Measurements from ENCODE around the gene ZNF664. TPM values are rescaled to one million over a fixed set of nuclear protein-coding genes. Genes with fewer than 3 reads are reported as not detected.

ZNF664 gene
- total and polyA plus RNA-seq, 10 donors: 12.0 to 53.4 (median 41.7) TPM

- no peaks in the 10 kb centered on the region for H3K27me3 ChIP-seq (replicated peaks in 1 of 7)
- H3K4me1 ChIP-seq: no peaks in the 10 kb centered on the region
- 79 to 93% (median 89%) methylated on average over 2 of the region's 2 CpGs for whole genome bisulfite sequencing, 5 donors
- H3K9me3 ChIP-seq: no peaks in the 10 kb centered on the region
- H3K27ac ChIP-seq: no peak overlapping the region
- H3K36me3 ChIP-seq: no peaks in the 10 kb centered on the region
- TF ChIP-seq POLR2AphosphoS5 (IDR thresholded peaks at IDR 0.05): no peak
- no peak for TF ChIP-seq CTCF (IDR thresholded peaks at IDR 0.05 in 8 of 11, conservative IDR thresholded peaks at IDR 0.05 in 3 of 11)
- TF ChIP-seq POLR2A (IDR thresholded peaks at IDR 0.05): no peak
- intact Hi-C loops (cut with DNase I; ENCODE audit: low total_unique reads): no loop called here
- no peak overlapping the region for H3K4me3 ChIP-seq
- DNase-seq: no peak
Measured at GRCh38 chr12:124020514-124020949, 47.5 kb downstream of the ZNF664 start.

GRCh38 chr12:124021007-124021406, 48.0 kb downstream of the ZNF664 start:
- WGBS, 5 donors: 63 to 89% (median 77%) methylated on average over 3 of the region's 3 CpGs
- Histone ChIP-seq H3K27me3 (replicated peaks in 1 of 7) (no peaks in the 10 kb centered on the region), H3K4me3 (no peak overlapping the region), H3K4me1 (no peaks in the 10 kb centered on the region), H3K27ac (no peak overlapping the region), H3K36me3 (no peaks in the 10 kb centered on the region), H3K9me3 (no peaks in the 10 kb centered on the region)
- intact Hi-C loops (cut with DNase I; ENCODE audit: low total_unique reads): no loop called here
- TF ChIP-seq CTCF (IDR thresholded peaks at IDR 0.05 in 8 of 11, conservative IDR thresholded peaks at IDR 0.05 in 3 of 11) (no peak), POLR2AphosphoS5 (IDR thresholded peaks at IDR 0.05) (no peak), POLR2A (IDR thresholded peaks at IDR 0.05) (no peak)
- DNase-seq: no peak

GRCh38 chr12:124022161-124022560, 49.1 kb downstream of the ZNF664 start:
- Histone ChIP-seq H3K27ac (no peak overlapping the region), H3K4me3 (no peak overlapping the region), H3K4me1 (no peaks in the 10 kb centered on the region), H3K36me3 (no peaks in the 10 kb centered on the region), H3K27me3 (replicated peaks in 1 of 7) (no peaks in the 10 kb centered on the region), H3K9me3 (no peaks in the 10 kb centered on the region)
- TF ChIP-seq POLR2A (IDR thresholded peaks at IDR 0.05) (no peak), POLR2AphosphoS5 (IDR thresholded peaks at IDR 0.05) (no peak), CTCF (IDR thresholded peaks at IDR 0.05 in 8 of 11, conservative IDR thresholded peaks at IDR 0.05 in 3 of 11) (no peak)
- 84 to 92% (median 86%) methylated on average over 3 of the region's 3 CpGs for WGBS, 5 donors
- no peak for DNase-seq
- intact Hi-C loops (cut with DNase I; ENCODE audit: low total_unique reads): no loop called here

- Histone ChIP-seq H3K27ac (no peak overlapping the region), H3K36me3 (no peaks in the 10 kb centered on the region), H3K27me3 (replicated peaks in 1 of 7) (no peaks in the 10 kb centered on the region), H3K9me3 (no peaks in the 10 kb centered on the region), H3K4me3 (no peak overlapping the region), H3K4me1 (peaks cover 0 to 3% (median 0%) of the 10 kb centered on the region in 6 donors)
- DNase-seq: no peak
- intact Hi-C loops (cut with DNase I; ENCODE audit: low total_unique reads): no loop called here
- 34 to 58% (median 49%) methylated on average over 8 of the region's 8 CpGs for WGBS, 5 donors
- TF ChIP-seq POLR2AphosphoS5 (IDR thresholded peaks at IDR 0.05) (no peak), CTCF (IDR thresholded peaks at IDR 0.05 in 8 of 11, conservative IDR thresholded peaks at IDR 0.05 in 3 of 11) (no peak), POLR2A (IDR thresholded peaks at IDR 0.05) (no peak)
Measured at GRCh38 chr12:124024263-124024678, 51.3 kb downstream of the ZNF664 start.

All from spleen (tissue), 11 donors.